ENCODE results near the gene NAA60. TPM values are rescaled to one million over a fixed set of nuclear protein-coding genes. Genes with fewer than 3 reads are reported as not detected.

NAA60 gene
- total RNA-seq, 2 donors from 2014 or later: 25.2 to 40.6 TPM

DNA sequence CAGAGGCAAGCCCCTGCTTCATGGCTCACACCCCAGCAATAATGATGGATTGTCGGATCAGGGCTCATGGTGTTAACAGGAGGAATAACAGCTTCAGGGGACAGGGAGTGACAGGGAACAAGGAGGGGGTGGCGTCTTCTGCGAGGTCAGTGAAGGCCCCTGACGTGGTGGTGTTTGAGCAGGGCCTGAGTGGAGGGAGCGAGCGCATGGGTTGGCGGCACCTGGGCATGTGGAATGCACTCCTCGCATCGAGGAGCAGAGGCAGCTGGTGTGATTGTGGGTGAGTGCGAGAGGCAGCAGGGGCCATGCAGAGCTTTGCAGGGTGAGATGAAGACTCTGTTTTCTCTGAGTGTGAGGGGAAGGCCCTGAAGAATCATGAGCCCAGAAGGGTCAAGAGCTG, 90.6 kb downstream of the NAA60 start:
- Histone ChIP-seq H3K4me3 (no peak overlapping the region), H3K36me3 (peaks cover 7% of the 10 kb centered on the region), H3K9me3 (no peaks in the 10 kb centered on the region), H3K27me3 (replicated peaks; ENCODE audit: insufficient read depth) (no peaks in the 10 kb centered on the region), H3K27ac (no peak overlapping the region), H3K4me1 (ENCODE audit: control insufficient read depth in 1 of 2, low read depth in 2 of 2) (peaks cover 19 to 20% of the 10 kb centered on the region in 2 donors)
- no peak for DNase-seq (ENCODE audit: low spot score)
- TF ChIP-seq, protein P1, sequence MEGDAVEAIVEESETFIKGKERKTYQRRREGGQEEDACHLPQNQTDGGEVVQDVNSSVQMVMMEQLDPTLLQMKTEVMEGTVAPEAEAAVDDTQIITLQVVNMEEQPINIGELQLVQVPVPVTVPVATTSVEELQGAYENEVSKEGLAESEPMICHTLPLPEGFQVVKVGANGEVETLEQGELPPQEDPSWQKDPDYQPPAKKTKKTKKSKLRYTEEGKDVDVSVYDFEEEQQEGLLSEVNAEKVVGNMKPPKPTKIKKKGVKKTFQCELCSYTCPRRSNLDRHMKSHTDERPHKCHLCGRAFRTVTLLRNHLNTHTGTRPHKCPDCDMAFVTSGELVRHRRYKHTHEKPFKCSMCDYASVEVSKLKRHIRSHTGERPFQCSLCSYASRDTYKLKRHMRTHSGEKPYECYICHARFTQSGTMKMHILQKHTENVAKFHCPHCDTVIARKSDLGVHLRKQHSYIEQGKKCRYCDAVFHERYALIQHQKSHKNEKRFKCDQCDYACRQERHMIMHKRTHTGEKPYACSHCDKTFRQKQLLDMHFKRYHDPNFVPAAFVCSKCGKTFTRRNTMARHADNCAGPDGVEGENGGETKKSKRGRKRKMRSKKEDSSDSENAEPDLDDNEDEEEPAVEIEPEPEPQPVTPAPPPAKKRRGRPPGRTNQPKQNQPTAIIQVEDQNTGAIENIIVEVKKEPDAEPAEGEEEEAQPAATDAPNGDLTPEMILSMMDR (IDR thresholded peaks at IDR 0.05): no peak
- no peak for ATAC-seq (ENCODE audit: insufficient number of reproducible peaks, low FRiP score, low read depth)

DNA sequence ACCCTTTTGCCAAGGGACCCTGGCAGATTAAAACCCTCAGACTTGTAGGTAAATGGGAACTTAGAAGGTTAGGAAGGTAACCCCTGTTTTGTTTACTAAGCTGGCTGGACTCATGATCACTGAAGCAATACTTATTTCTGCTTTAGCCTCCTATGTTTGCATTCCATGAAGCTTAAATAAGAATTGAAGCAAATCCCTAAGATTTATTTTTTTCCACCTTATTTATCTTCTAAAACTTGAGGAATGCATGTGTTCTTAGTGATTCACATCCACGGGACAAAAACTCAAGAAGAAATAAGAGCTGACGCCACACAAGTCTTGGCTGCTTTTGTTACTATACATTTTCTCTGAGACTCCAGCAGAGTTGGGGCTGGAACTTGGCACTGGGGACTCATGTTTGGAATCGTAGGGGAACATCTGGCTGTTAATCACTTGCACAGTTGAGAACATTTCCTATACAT, 92.8 kb downstream of the NAA60 start:
- Histone ChIP-seq H3K36me3 (peaks cover 7% of the 10 kb centered on the region), H3K9me3 (no peaks in the 10 kb centered on the region), H3K4me3 (peak overlapping the region; percentile 46), H3K27me3 (replicated peaks; ENCODE audit: insufficient read depth) (no peaks in the 10 kb centered on the region), H3K4me1 (ENCODE audit: control insufficient read depth in 1 of 2, low read depth in 2 of 2) (peaks cover 19 to 20% of the 10 kb centered on the region in 2 donors), H3K27ac (peak overlapping the region; percentile 80 to 84)
- ATAC-seq (ENCODE audit: insufficient number of reproducible peaks, low FRiP score, low read depth): peak; percentile 29
- no peak for DNase-seq (ENCODE audit: low spot score)
- TF ChIP-seq, protein P1 (IDR thresholded peaks at IDR 0.05): no peak

Other genes starting within 250 kb of the NAA60 start
- 10 to 100 TPM in 1 of 2 donors, 1 to 10 TPM in 1; 1.2 to 11.1 TPM for gene ZNF200, start 208.5 kb upstream of the NAA60 start, total RNA-seq
- gene MEFV, start 187.0 kb upstream of the NAA60 start, total RNA-seq: 1 to 10 TPM; 3.5 to 6.1 TPM
- gene ZNF263, start 160.2 kb upstream of the NAA60 start, total RNA-seq: 10 to 100 TPM; 41.4 to 59.5 TPM
- 1 to 10 TPM; 2.3 to 5.1 TPM for gene TIGD7, start 138.2 kb upstream of the NAA60 start, total RNA-seq
- 10 to 100 TPM; 11.5 to 41.6 TPM for gene ZNF75A, start 138.2 kb upstream of the NAA60 start, total RNA-seq
- gene OR2C1, start 87.8 kb upstream of the NAA60 start, total RNA-seq: not detected
- 10 to 100 TPM; 12.5 to 15.0 TPM for gene ZSCAN32, start 42.7 kb upstream of the NAA60 start, total RNA-seq
- 10 to 100 TPM in 1 of 2 donors, 1 to 10 TPM in 1; 5.4 to 16.8 TPM for gene ZNF174, start 42.5 kb upstream of the NAA60 start, total RNA-seq
- 1 to 10 TPM; 2.3 to 6.2 TPM for gene ZNF597, start 176 bp upstream of the NAA60 start, total RNA-seq
- not detected for gene C16orf90, start 51.8 kb downstream of the NAA60 start, total RNA-seq
- gene CLUAP1, start 57.3 kb downstream of the NAA60 start, total RNA-seq: 10 to 100 TPM; 23.4 to 25.0 TPM
- 1 to 10 TPM; 2.5 to 3.7 TPM for gene NLRC3, start 133.7 kb downstream of the NAA60 start, total RNA-seq
- 1 to 10 TPM; 6.9 to 7.8 TPM for gene SLX4, start 167.9 kb downstream of the NAA60 start, total RNA-seq
- 10 to 100 TPM; 17.4 to 22.9 TPM for gene DNASE1, start 211.0 kb downstream of the NAA60 start, total RNA-seq

Data from thoracic aorta (tissue), 2 donors.